Measurements from ENCODE around the gene SLC44A5.
"Not testable (repeated sequence)": the region's sequence is repeated elsewhere in the genome, so short reads cannot be mapped to it uniquely, and the experiment has no call there.

Gene SLC44A5

GRCh38 chr1:75354267-75354666 is 256.6 kb downstream of the SLC44A5 start:
- DNase-seq: not testable (repeated sequence)

- no peak for DNase-seq
These were observed 257.9 kb downstream of the SLC44A5 start for GRCh38 chr1:75353051-75353450.

GRCh38 chr1:75345538-75346292 is 265.2 kb downstream of the SLC44A5 start:
- DNase-seq: no peak

GRCh38 chr1:75342786-75343185 is 268.1 kb downstream of the SLC44A5 start:
- DNase-seq: no peak

GRCh38 chr1:75341537-75341936 is 269.4 kb downstream of the SLC44A5 start:
- no peak for DNase-seq

GRCh38 chr1:75338616-75339483 is 272.1 kb downstream of the SLC44A5 start:
- DNase-seq: no peak

GRCh38 chr1:75334876-75335389 is 276.0 kb downstream of the SLC44A5 start:
- DNase-seq: no peak

GRCh38 chr1:75330624-75331023 is 280.3 kb downstream of the SLC44A5 start:
- no peak for DNase-seq

- no peak for DNase-seq
These were observed 282.2 kb downstream of the SLC44A5 start for GRCh38 chr1:75328691-75329090.

- DNase-seq: no peak
These were observed 283.5 kb downstream of the SLC44A5 start for GRCh38 chr1:75327395-75327794.

- DNase-seq: no peak
These were observed 292.9 kb downstream of the SLC44A5 start for GRCh38 chr1:75317976-75318375.

GRCh38 chr1:75316230-75316629 is 294.7 kb downstream of the SLC44A5 start:
- DNase-seq: no peak

GRCh38 chr1:75312620-75313019 is 298.3 kb downstream of the SLC44A5 start:
- no peak for DNase-seq

- no peak for DNase-seq
These were observed 300.8 kb downstream of the SLC44A5 start for GRCh38 chr1:75310067-75310466.

- DNase-seq: no peak
These were observed 302.5 kb downstream of the SLC44A5 start for GRCh38 chr1:75308365-75308764.

- DNase-seq: no peak
These were observed 305.9 kb downstream of the SLC44A5 start for GRCh38 chr1:75305061-75305460.

GRCh38 chr1:75293270-75293669 is 317.6 kb downstream of the SLC44A5 start:
- DNase-seq: no peak

GRCh38 chr1:75292013-75292412 is 318.9 kb downstream of the SLC44A5 start:
- DNase-seq: no peak

- DNase-seq: no peak
These were observed 334.5 kb downstream of the SLC44A5 start for GRCh38 chr1:75276385-75276784.

GRCh38 chr1:75275631-75276030 is 335.3 kb downstream of the SLC44A5 start:
- no peak for DNase-seq

- DNase-seq: no peak
These were observed 335.9 kb downstream of the SLC44A5 start for GRCh38 chr1:75274920-75275506.

GRCh38 chr1:75273110-75273509 is 337.8 kb downstream of the SLC44A5 start:
- no peak for DNase-seq

- DNase-seq: no peak
These were observed 345.1 kb downstream of the SLC44A5 start for GRCh38 chr1:75265792-75266191.

All from effector CD8-positive, alpha-beta T cell (primary cell).